GM21360 (cell line): ENCODE results near the gene ADAMTS17.

Experiments
- ATAC-seq: cut with Tn5 transposase; IDR thresholded peaks from one replicate; pipeline ENCODE4 v1.9.1; 2021; ENCODE audit warnings: mild to moderate bottlenecking, moderate library complexity; ENCODE audit not compliant: unreplicated experiment

Gene ADAMTS17

GRCh38 chr15:100114100-100114499 lies 227.7 kb downstream of the ADAMTS17 start:
- no peak for ATAC-seq

DNA sequence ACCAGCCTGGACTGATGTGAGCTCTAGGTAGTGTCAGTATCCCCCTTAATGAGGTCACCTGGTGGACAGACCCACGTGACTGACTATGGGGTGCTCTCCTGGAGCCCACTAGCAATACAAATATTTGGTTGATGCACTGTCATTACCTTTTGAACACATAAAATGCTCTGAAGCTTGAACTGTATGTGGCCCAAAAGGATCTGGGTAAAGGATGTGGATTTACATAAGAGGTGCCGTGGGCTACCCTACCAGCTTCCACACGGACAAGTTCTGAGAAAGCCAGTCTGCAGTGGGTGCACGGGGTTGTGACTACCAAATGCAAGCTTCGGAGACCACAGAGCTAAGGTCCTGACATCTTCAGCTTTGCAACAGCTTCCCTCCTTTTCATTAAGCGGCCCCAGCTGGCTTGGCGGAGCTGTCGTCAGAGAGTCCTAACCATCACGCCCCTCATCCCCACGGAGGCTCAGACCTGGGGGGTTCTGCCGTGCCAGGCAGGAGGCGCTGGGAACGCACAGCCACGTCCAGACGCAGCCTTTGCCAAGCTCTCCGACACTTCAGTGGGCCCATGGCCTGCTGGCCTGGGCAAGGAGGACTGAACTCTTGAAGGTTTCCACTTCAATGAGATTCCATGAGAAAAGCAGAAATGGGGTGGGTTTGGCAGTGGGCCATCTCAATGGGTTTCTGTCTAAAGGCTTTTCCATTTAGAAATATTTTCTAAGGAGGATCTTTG lies 228.3 kb downstream of the ADAMTS17 start:
- no peak for ATAC-seq

- ATAC-seq, result no peak
Observed at GRCh38 chr15:100112636-100113305, 229.0 kb downstream of the ADAMTS17 start.

DNA sequence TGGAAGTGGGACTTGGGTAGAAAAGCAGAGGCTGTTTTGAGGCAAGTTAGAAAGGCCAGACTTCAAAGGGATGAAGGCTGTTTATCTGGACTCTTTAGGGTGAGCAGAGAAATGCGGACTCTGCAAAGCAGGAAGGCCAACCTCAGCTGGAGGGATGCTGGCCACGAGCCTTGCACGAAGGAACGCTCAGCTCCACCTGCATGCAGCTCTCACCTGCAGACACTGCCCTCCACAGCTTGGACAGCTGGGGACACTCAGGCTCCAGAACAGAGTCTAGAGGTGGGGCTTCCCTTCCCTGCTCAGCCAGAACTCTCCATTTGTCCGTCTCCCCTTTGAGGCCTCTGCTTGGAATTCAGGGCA lies 229.7 kb downstream of the ADAMTS17 start:
- no peak for ATAC-seq

GRCh38 chr15:100111125-100112060 lies 230.4 kb downstream of the ADAMTS17 start:
- no peak for ATAC-seq

DNA sequence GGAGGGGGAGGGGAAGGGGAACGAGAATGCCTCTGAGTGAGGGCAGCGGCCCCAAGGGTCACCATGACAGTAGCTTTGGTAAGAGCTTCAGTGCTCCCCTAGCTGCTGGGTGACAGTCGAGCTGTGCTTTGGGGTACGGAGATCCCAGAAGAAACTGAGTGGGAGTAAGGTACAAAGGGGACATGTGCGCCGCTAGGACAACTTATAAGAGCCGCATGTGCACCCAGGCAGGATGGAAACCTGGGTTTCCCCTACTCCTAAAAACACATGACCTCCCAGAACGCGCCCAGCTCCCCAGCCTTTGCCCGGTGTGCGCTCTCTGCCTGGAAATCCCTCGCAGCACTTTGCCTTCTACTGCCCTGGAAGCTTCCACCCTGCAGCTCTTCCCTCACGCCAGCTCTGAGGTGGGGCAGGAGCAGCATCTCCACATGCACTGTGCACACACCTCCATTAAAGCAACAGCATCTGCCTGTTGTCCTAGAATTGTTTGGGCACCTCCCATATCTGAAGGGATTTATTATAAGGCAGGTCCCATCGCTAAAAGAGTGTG lies 232.2 kb downstream of the ADAMTS17 start:
- ATAC-seq, result no peak

GRCh38 chr15:100108846-100109245 lies 232.9 kb downstream of the ADAMTS17 start:
- no peak for ATAC-seq

GRCh38 chr15:100108346-100108745 lies 233.4 kb downstream of the ADAMTS17 start:
- ATAC-seq, result no peak

- ATAC-seq, result no peak
Observed at GRCh38 chr15:100107606-100108225, 234.1 kb downstream of the ADAMTS17 start.

- no peak for ATAC-seq
Observed at GRCh38 chr15:100107151-100107550, 234.6 kb downstream of the ADAMTS17 start.

- ATAC-seq, result no peak
Observed at GRCh38 chr15:100106732-100107131, 235.0 kb downstream of the ADAMTS17 start.

GRCh38 chr15:100105101-100105500 lies 236.7 kb downstream of the ADAMTS17 start:
- no peak for ATAC-seq

- ATAC-seq, result no peak
Observed at GRCh38 chr15:100104245-100104644, 237.5 kb downstream of the ADAMTS17 start.

DNA sequence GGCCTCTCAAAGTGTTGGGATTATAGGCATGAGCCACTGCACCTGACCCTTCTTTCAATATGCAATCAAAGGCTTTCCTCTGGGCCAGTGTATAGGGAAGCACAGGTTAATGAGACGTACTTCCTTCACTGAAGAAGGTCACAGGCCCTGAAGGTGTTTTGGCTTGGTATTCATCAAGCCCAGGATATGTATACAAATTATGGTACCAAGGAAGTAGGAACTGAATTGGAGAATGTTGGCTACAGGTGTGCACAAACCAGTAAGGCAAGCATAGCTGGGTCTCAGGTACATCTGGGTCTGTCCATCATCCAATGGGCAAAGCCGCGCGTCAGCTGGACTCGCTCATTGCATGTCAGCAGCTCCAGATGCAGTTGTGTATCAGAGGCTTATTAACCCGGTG lies 237.9 kb downstream of the ADAMTS17 start:
- no peak for ATAC-seq

DNA sequence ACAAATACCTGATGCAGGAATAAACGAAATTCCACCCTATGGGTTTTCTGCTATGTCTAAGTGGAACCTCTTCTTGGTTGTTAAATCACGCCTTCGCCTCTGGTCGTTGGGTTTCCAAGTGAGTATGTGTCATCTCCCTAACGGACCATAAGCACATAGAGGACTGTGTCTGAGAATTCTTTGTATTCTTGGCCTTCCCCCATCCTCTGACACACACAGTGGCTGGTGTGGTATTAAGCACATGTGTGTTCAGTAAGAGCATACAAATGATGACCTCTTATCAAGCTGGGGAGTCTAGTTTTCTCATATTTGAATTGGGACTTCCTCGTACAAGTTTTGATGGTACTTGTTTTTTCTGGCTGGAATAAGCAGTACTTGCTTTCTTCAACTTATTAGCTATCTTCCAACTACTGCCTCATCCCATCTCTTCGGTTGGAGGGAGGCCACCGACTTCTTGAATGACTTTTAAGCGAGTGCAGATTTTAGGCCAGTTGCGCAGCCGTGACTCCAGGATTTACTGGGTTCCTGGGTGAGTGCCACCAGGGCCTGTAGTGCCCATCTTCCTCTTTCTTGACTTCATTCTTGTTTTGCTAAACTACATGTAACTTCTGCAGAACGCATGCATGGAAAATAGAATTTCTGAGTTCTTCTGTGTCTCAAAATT lies 240.2 kb downstream of the ADAMTS17 start:
- ATAC-seq, result no peak

GRCh38 chr15:100100926-100101325 lies 240.8 kb downstream of the ADAMTS17 start:
- no peak for ATAC-seq

- no peak for ATAC-seq
Observed at GRCh38 chr15:100099976-100100375, 241.8 kb downstream of the ADAMTS17 start.

DNA sequence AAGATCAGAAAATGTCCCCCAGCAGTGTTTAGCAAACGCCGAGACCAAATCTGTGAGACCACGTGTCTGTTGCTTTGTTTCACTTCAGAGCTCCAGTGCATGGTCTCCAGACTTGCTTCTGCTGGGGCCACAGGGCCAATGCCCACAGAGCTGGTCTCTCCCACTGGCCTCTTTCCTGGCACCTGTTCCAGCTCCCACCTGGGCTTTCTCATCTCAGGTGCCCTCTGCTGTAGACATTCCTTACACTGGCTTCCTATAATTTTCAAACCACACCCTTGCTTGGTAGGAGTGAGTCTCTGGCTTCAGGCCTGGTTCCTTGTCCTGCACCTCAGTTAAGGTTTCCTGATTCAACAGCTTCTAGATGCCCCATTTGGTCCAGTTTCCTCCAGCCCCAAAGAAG lies 243.1 kb downstream of the ADAMTS17 start:
- no peak for ATAC-seq

DNA sequence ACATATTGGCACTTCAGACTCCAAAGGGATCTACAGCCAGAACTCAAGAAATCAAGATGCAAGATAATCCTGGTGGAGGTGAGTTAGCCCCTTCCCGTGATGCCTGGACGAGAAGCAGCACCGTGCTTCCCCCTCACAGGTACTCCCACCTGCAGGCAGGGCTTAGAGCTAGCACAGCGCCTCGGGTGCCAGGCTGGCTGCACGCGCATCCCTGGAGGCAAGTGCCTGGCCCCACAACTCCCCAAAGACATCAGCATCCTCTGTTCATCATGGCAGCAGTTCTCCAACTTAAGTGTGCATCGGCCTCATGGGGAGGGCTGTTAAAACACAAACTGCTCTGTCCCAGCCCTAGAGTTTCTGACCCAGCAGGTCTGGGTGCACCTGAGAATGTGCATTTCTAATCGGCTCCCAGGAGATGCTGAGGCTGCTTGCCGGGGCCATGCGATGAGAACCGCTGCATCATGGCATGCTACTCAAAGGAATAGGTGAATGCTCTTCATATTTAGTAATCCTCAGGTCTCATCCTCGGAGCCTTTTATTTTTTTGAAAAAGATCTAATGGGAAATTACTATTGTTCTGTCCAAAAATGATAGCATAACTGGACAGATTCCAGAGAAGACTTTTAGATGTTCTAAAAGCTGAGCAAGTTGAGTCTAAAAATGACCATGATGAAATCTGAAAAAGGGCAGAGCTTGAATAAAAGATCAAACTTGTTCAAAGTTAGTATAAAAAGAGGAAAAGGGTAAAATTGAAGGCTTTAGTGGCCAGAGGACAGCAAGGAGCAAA lies 244.2 kb downstream of the ADAMTS17 start:
- ATAC-seq, result no peak
